Ovary (tissue), 9 donors: ENCODE measurements around the gene CDX1. TPM values are rescaled to one million over a fixed set of nuclear protein-coding genes. Genes with fewer than 3 reads are reported as not detected.

Experiments
- DNase-seq, 5 donors: peaks; one replicate each; pipeline ENCODE4 v3.0.0-alpha.2; 2019 to 2020
- H3K27ac ChIP-seq, 2 donors: fragments of 200-600 bp; one replicate each; pipeline versions ENCODE4 v1.5.1 to v1.8.0; 2019 to 2022
- H3K27me3 ChIP-seq: fragments of 200-600 bp; one replicate; pipeline ENCODE4 v1.8.0; 2022
- H3K36me3 ChIP-seq: fragments of 200-600 bp; sonication (generic); one replicate; pipeline ENCODE4 v1.5.1; 2019
- H3K4me1 ChIP-seq: one replicate; pipeline ENCODE4 v1.8.1; 2013; ENCODE audit warnings: mild to moderate bottlenecking, moderate library complexity; ENCODE audit not compliant: insufficient read depth
- H3K4me3 ChIP-seq: fragments of 200-600 bp; sonication (generic); one replicate; pipeline ENCODE4 v1.5.1; 2017
- H3K9me3 ChIP-seq, 2 donors: fragments of 200-600 bp in 1 of 2; sonication (generic) in 1 of 2; one replicate each; pipeline versions ENCODE4 v1.5.1 to v1.8.1; 2013 to 2019; ENCODE audit warnings: mild to moderate bottlenecking in 1 of 2, moderate library complexity in 1 of 2
- EP300 ChIP-seq: sonication (generic); formaldehyde crosslinking; IDR thresholded peaks from one replicate; pipeline ENCODE4 v1.6.1; 2017; ENCODE audit warnings: antibody characterized with exemption
- POLR2A ChIP-seq: fragments of 450-650 bp; IDR thresholded peaks from one replicate; pipeline ENCODE4 v1.6.1; 2017; ENCODE audit warnings: antibody characterized with exemption, mild to moderate bottlenecking, moderate library complexity
- WGBS, 3 donors: extraction: QIAGEN DNeasy Blood & Tissue Kit in 1 of 3; methylation state at CpG; one replicate each; pipeline versions ENCODE4 v1.1.5 to v1.1.7; 2013 to 2017; 5-methylcytosine and 5-hydroxymethylcytosine counted together
- intact Hi-C, 4 donors: fragments of 100-400 bp; cut with DNase I; formaldehyde crosslinking; loops; one replicate each; pipeline versions ENCODE4 v1.11.0 to v1.15.1; 2022 to 2023
- polyA plus RNA-seq, 2 donors: library from polyadenylated mRNA; stranded (reverse); fragments of 200-250 nt in 1 of 2; fragments of 350-450 nt in 1 of 2; fragmentation: Illumina TruSeq in 1 of 2; extraction: RNeasy Lipid Tissue Mini Kit (QIAGEN cat#74804) in 1 of 2; gene quantifications; one replicate each; pipeline ENCODE4 v1.2.3, GENCODE V29; 2013 to 2014
- total RNA-seq, 7 donors: library from RNA; depleted of rRNA in 2 of 7; stranded (reverse); fragments of >200 nt in 2 of 7; fragmentation: NEBNext Ultra II Directional in 3 of 7; extraction: Animal tissue kit (Norgen Biotek cat#: 25700) in 3 of 7; gene quantifications; one replicate each; pipeline versions ENCODE4 v1.1.0 to v1.2.4, GENCODE V29; 2016 to 2023
- TF ChIP-seq, protein P1 (sequence below), 3 donors: fragments of 450-650 bp in 2 of 3; fragments of 200-600 bp in 1 of 3; IDR thresholded peaks; one replicate each; pipeline versions ENCODE4 v1.5.1 to v1.8.0; 2016 to 2022; ENCODE audit warnings: antibody characterized with exemption in 3 of 3, mild to moderate bottlenecking in 1 of 3
- donor health status: DM: no; HTN: no; CAD: no; lungs with moderate emphysema.
- donor health status: DM: no; HTN: no; CAD: no.
- donor health status: Bipolar disorder and iron deficiency.
- donor health status: DM: yes; HTN: yes; CAD: no.
- donor health status: DM: no; HTN: no; CAD: no.
- donor health status: DM: yes; HTN: yes; CAD: no.

Gene CDX1
- total and polyA plus RNA-seq, 9 donors, result 0.18 to 1.4 (median 0.58) TPM

- 87 to 92% (median 91%) methylated on average over 9 of the region's 9 CpGs for WGBS, 3 donors
- Histone ChIP-seq H3K27ac (no peak overlapping the region), H3K27me3 (no peaks in the 10 kb centered on the region), H3K4me3 (no peak overlapping the region), H3K36me3 (no peaks in the 10 kb centered on the region), H3K9me3 (no peaks in the 10 kb centered on the region), H3K4me1 (peaks cover 8% of the 10 kb centered on the region)
- no peak for TF ChIP-seq POLR2A
- intact Hi-C loops, result no loop called here
- DNase-seq, result no peak
These were observed 15.4 kb downstream of the CDX1 start for GRCh38 chr5:150181766-150182545.

- H3K9me3 ChIP-seq, result no peaks in the 10 kb centered on the region
- no peak for TF ChIP-seq POLR2A
- TF ChIP-seq, protein P1, sequence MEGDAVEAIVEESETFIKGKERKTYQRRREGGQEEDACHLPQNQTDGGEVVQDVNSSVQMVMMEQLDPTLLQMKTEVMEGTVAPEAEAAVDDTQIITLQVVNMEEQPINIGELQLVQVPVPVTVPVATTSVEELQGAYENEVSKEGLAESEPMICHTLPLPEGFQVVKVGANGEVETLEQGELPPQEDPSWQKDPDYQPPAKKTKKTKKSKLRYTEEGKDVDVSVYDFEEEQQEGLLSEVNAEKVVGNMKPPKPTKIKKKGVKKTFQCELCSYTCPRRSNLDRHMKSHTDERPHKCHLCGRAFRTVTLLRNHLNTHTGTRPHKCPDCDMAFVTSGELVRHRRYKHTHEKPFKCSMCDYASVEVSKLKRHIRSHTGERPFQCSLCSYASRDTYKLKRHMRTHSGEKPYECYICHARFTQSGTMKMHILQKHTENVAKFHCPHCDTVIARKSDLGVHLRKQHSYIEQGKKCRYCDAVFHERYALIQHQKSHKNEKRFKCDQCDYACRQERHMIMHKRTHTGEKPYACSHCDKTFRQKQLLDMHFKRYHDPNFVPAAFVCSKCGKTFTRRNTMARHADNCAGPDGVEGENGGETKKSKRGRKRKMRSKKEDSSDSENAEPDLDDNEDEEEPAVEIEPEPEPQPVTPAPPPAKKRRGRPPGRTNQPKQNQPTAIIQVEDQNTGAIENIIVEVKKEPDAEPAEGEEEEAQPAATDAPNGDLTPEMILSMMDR (IDR thresholded peaks at IDR 0.05), result no peak
- no peak for TF ChIP-seq EP300
- WGBS, 3 donors, result 93 to 95% (median 94%) methylated on average over 10 of the region's 10 CpGs
- peaks cover 8% of the 10 kb centered on the region for H3K4me1 ChIP-seq
- no peak overlapping the region for H3K4me3 ChIP-seq
- intact Hi-C loops, result no loop called here
- H3K27me3 ChIP-seq, result no peaks in the 10 kb centered on the region
- no peak for DNase-seq
- no peaks in the 10 kb centered on the region for H3K36me3 ChIP-seq
- no peak overlapping the region for H3K27ac ChIP-seq
These were observed 16.2 kb downstream of the CDX1 start for GRCh38 chr5:150182774-150183173.

DNA sequence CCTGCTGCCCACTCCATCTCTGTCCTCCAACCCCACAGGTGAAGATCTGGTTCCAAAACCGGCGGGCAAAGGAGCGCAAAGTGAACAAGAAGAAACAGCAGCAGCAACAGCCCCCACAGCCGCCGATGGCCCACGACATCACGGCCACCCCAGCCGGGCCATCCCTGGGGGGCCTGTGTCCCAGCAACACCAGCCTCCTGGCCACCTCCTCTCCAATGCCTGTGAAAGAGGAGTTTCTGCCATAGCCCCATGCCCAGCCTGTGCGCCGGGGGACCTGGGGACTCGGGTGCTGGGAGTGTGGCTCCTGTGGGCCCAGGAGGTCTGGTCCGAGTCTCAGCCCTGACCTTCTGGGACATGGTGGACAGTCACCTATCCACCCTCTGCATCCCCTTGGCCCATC, 16.9 kb downstream of the CDX1 start:
- 92 to 94% (median 94%) methylated on average over 12 of the region's 12 CpGs for WGBS, 3 donors
- H3K27ac ChIP-seq, result no peak overlapping the region
- H3K4me3 ChIP-seq, result no peak overlapping the region
- no peaks in the 10 kb centered on the region for H3K36me3 ChIP-seq
- H3K4me1 ChIP-seq, result peaks cover 8% of the 10 kb centered on the region
- no peak for TF ChIP-seq EP300
- TF ChIP-seq, protein P1 (IDR thresholded peaks at IDR 0.05), result no peak
- no peak for TF ChIP-seq POLR2A
- no peak for DNase-seq
- H3K9me3 ChIP-seq, result no peaks in the 10 kb centered on the region
- no peaks in the 10 kb centered on the region for H3K27me3 ChIP-seq
- intact Hi-C loops, result no loop called here

DNA sequence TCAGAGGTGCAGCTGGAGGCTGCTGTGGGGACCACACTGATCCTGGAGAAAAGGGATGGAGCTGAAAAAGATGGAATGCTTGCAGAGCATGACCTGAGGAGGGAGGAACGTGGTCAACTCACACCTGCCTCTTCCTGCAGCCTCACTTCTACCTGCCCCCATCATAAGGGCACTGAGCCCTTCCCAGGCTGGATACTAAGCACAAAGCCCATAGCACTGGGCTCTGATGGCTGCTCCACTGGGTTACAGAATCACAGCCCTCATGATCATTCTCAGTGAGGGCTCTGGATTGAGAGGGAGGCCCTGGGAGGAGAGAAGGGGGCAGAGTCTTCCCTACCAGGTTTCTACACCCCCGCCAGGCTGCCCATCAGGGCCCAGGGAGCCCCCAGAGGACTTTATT, 17.4 kb downstream of the CDX1 start:
- Histone ChIP-seq H3K27me3 (no peaks in the 10 kb centered on the region), H3K36me3 (no peaks in the 10 kb centered on the region), H3K27ac (no peak overlapping the region), H3K9me3 (no peaks in the 10 kb centered on the region), H3K4me3 (no peak overlapping the region), H3K4me1 (peaks cover 8% of the 10 kb centered on the region)
- intact Hi-C loops, result no loop called here
- WGBS, 3 donors, result 77 to 95% (median 93%) methylated on average over 2 of the region's 2 CpGs
- TF ChIP-seq EP300, result no peak
- TF ChIP-seq, protein P1 (IDR thresholded peaks at IDR 0.05), result no peak
- no peak for TF ChIP-seq POLR2A
- DNase-seq, result no peak
